ENCODE results near the gene RABGAP1. TPM values are rescaled to one million over a fixed set of nuclear protein-coding genes. Genes with fewer than 3 reads are reported as not detected.

Gene RABGAP1
- total RNA-seq, 3 donors from 2014 or later = 54.5 to 130 (median 55.9) TPM

- TF ChIP-seq, protein P1, sequence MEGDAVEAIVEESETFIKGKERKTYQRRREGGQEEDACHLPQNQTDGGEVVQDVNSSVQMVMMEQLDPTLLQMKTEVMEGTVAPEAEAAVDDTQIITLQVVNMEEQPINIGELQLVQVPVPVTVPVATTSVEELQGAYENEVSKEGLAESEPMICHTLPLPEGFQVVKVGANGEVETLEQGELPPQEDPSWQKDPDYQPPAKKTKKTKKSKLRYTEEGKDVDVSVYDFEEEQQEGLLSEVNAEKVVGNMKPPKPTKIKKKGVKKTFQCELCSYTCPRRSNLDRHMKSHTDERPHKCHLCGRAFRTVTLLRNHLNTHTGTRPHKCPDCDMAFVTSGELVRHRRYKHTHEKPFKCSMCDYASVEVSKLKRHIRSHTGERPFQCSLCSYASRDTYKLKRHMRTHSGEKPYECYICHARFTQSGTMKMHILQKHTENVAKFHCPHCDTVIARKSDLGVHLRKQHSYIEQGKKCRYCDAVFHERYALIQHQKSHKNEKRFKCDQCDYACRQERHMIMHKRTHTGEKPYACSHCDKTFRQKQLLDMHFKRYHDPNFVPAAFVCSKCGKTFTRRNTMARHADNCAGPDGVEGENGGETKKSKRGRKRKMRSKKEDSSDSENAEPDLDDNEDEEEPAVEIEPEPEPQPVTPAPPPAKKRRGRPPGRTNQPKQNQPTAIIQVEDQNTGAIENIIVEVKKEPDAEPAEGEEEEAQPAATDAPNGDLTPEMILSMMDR (IDR thresholded peaks at IDR 0.05) = no peak
- ATAC-seq = no peak
- no peak overlapping the region for H3K4me3 ChIP-seq
- intact Hi-C loops (cut with DNase I, micrococcal nuclease) = no loop called here
- no peaks in the 10 kb centered on the region for H3K4me1 ChIP-seq (ENCODE audit: low read depth)
- H3K9me3 ChIP-seq = no peaks in the 10 kb centered on the region
- no peak for DNase-seq
- no peaks in the 10 kb centered on the region for H3K36me3 ChIP-seq (ENCODE audit: low read depth)
Observed at GRCh38 chr9:123043081-123043939, 102.5 kb downstream of the RABGAP1 start.

- ATAC-seq (peak; percentile 32), DNase-seq (no peak)
- TF ChIP-seq, protein P1 (IDR thresholded peaks at IDR 0.05) = no peak
- Histone ChIP-seq H3K4me3 (no peak overlapping the region), H3K36me3 (ENCODE audit: low read depth) (no peaks in the 10 kb centered on the region), H3K4me1 (ENCODE audit: low read depth) (peaks cover 10% of the 10 kb centered on the region), H3K9me3 (no peaks in the 10 kb centered on the region)
- intact Hi-C loops (cut with DNase I, micrococcal nuclease) = no loop called here
Observed at GRCh38 chr9:123044586-123044985, 103.8 kb downstream of the RABGAP1 start.

- Histone ChIP-seq H3K4me3 (no peak overlapping the region), H3K9me3 (no peaks in the 10 kb centered on the region), H3K36me3 (ENCODE audit: low read depth) (no peaks in the 10 kb centered on the region), H3K4me1 (ENCODE audit: low read depth) (peaks cover 10% of the 10 kb centered on the region)
- TF ChIP-seq, protein P1 (IDR thresholded peaks at IDR 0.05) = no peak
- intact Hi-C loops (cut with DNase I, micrococcal nuclease) = no loop called here
- peak; percentile 36 for ATAC-seq
- no peak for DNase-seq
Observed at GRCh38 chr9:123046406-123047195, 105.8 kb downstream of the RABGAP1 start.

- Histone ChIP-seq H3K4me3 (no peak overlapping the region), H3K4me1 (ENCODE audit: low read depth) (peaks cover 10% of the 10 kb centered on the region), H3K9me3 (no peaks in the 10 kb centered on the region), H3K36me3 (ENCODE audit: low read depth) (no peaks in the 10 kb centered on the region)
- intact Hi-C loops (cut with DNase I, micrococcal nuclease) = no loop called here
- DNase-seq (no peak), ATAC-seq (peak; percentile 24)
- TF ChIP-seq, protein P1 (IDR thresholded peaks at IDR 0.05) = no peak
Observed at GRCh38 chr9:123048748-123049147, 107.9 kb downstream of the RABGAP1 start.

- DNase-seq = peak in 1 of 3 donors; percentile 65
- H3K36me3 ChIP-seq (ENCODE audit: low read depth) = no peaks in the 10 kb centered on the region
- TF ChIP-seq, protein P1 (IDR thresholded peaks at IDR 0.05) = no peak
- H3K4me1 ChIP-seq (ENCODE audit: low read depth) = peaks cover 10% of the 10 kb centered on the region
- peak; percentile 89 for ATAC-seq
- intact Hi-C loops (cut with DNase I, micrococcal nuclease) = no loop called here
- H3K9me3 ChIP-seq = no peaks in the 10 kb centered on the region
- no peak overlapping the region for H3K4me3 ChIP-seq
Observed at GRCh38 chr9:123049589-123050222, 108.9 kb downstream of the RABGAP1 start.

Data from mucosa of descending colon (tissue), 3 donors.